Measurements from ENCODE around the gene CRELD2.

CRELD2 gene

GRCh38 chr22:49972163-49973017 is 54.0 kb downstream of the CRELD2 start:
- Histone ChIP-seq H3K4me3 (ENCODE audit: low read length in 2 of 2) (no peak overlapping the region), H3K36me3 (ENCODE audit: control insufficient read depth in 2 of 2, insufficient read depth in 2 of 2, low read length in 2 of 2) (no peaks in the 10 kb centered on the region), H3K27me3 (ENCODE audit: control insufficient read depth in 1 of 2, insufficient read depth in 2 of 2, low read length in 2 of 2) (no peaks in the 10 kb centered on the region), H3K9ac (ENCODE audit: low read length in 2 of 2) (no peak overlapping the region), H3K4me1 (ENCODE audit: control insufficient read depth, insufficient read depth, low read length) (peaks cover 27% of the 10 kb centered on the region), H3K9me3 (ENCODE audit: control insufficient read depth in 2 of 2, low read length in 2 of 2) (no peaks in the 10 kb centered on the region), H3K27ac (ENCODE audit: low read length) (no peak overlapping the region)

GRCh38 chr22:49973018-49973961 is 54.9 kb downstream of the CRELD2 start:
- no peak overlapping the region for H3K27ac ChIP-seq (ENCODE audit: low read length)
- no peaks in the 10 kb centered on the region for H3K36me3 ChIP-seq (ENCODE audit: control insufficient read depth in 2 of 2, insufficient read depth in 2 of 2, low read length in 2 of 2)
- no peaks in the 10 kb centered on the region for H3K9me3 ChIP-seq (ENCODE audit: control insufficient read depth in 2 of 2, low read length in 2 of 2)
- H3K9ac ChIP-seq (ENCODE audit: low read length in 2 of 2): no peak overlapping the region
- H3K4me3 ChIP-seq (ENCODE audit: low read length in 2 of 2): no peak overlapping the region
- H3K27me3 ChIP-seq (ENCODE audit: control insufficient read depth in 1 of 2, insufficient read depth in 2 of 2, low read length in 2 of 2): no peaks in the 10 kb centered on the region
- peaks cover 22% of the 10 kb centered on the region for H3K4me1 ChIP-seq (ENCODE audit: control insufficient read depth, insufficient read depth, low read length)

DNA sequence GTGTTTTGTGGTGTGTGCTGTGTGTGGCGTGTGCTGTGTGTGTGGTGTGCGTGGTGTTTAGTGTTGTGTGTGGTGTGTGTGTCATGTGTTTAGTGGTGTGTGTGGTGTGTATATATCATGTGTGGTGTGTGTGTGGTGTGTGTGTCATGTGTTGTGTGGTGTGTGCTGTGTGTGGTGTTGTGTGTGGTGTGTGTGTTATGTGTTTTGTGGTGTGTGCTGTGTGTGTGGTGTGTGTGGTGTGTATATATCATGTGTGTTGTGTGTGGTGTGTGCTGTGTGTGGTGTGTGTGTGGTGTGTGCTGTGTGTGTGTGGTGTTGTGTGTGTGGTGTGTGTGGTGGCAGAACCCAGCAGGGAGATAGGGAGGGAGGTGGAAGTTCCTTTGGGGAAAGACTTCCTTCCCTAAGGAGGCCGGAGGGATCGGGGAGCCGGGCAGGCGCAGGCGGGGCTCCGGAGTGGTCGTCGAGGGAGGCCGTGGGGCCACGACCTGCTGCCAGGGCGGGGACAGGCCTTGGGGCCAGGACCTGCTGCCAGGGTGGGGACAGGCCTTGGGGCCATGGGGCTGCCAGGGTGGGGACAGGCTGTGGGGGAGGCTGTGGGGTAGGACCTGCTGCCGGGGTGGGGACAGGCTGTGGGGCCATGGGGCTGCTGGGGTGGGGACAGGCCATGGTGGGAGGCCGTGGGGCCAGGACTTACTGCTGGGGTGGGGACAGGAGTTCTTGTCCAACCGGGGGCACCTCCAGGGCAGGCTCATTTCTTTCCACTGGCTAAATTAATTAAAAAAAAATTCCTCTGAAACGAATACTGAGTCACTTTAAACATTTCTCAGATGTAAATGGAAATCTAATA is 57.3 kb downstream of the CRELD2 start:
- Histone ChIP-seq H3K27ac (ENCODE audit: low read length) (no peak overlapping the region), H3K27me3 (ENCODE audit: control insufficient read depth in 1 of 2, insufficient read depth in 2 of 2, low read length in 2 of 2) (no peaks in the 10 kb centered on the region), H3K9me3 (ENCODE audit: control insufficient read depth in 2 of 2, low read length in 2 of 2) (no peaks in the 10 kb centered on the region), H3K4me1 (ENCODE audit: control insufficient read depth, insufficient read depth, low read length) (peaks cover 12% of the 10 kb centered on the region), H3K9ac (ENCODE audit: low read length in 2 of 2) (no peak overlapping the region), H3K36me3 (ENCODE audit: control insufficient read depth in 2 of 2, insufficient read depth in 2 of 2, low read length in 2 of 2) (no peaks in the 10 kb centered on the region), H3K4me3 (ENCODE audit: low read length in 2 of 2) (no peak overlapping the region)

GRCh38 chr22:49976439-49977175 is 58.2 kb downstream of the CRELD2 start:
- H3K4me3 ChIP-seq (ENCODE audit: low read length in 2 of 2): no peak overlapping the region
- no peak overlapping the region for H3K9ac ChIP-seq (ENCODE audit: low read length in 2 of 2)
- H3K36me3 ChIP-seq (ENCODE audit: control insufficient read depth in 2 of 2, insufficient read depth in 2 of 2, low read length in 2 of 2): no peaks in the 10 kb centered on the region
- no peak overlapping the region for H3K27ac ChIP-seq (ENCODE audit: low read length)
- no peaks in the 10 kb centered on the region for H3K27me3 ChIP-seq (ENCODE audit: control insufficient read depth in 1 of 2, insufficient read depth in 2 of 2, low read length in 2 of 2)
- peaks cover 3% of the 10 kb centered on the region for H3K4me1 ChIP-seq (ENCODE audit: control insufficient read depth, insufficient read depth, low read length)
- H3K9me3 ChIP-seq (ENCODE audit: control insufficient read depth in 2 of 2, low read length in 2 of 2): no peaks in the 10 kb centered on the region

Measured in stomach smooth muscle (tissue), 2 donors.